Vagina (tissue), 2 donors: ENCODE results near the gene RXFP2.

Experiments used
- CTCF ChIP-seq, 3 experiments: fragments of 450-650 bp in 2 of 3; fragments of 200-600 bp in 1 of 3; sonication (generic) in 1 of 3; IDR thresholded peaks; one replicate each; pipeline ENCODE4 v1.5.1; 2017 to 2019; ENCODE audit warnings: antibody characterized with exemption in 3 of 3, mild to moderate bottlenecking in 2 of 3, moderate library complexity in 2 of 3
- POLR2A ChIP-seq, 2 donors: fragments of 450-650 bp; IDR thresholded peaks; one replicate each; pipeline ENCODE4 v1.6.1; 2017; ENCODE audit warnings: antibody characterized with exemption in 2 of 2, mild to moderate bottlenecking in 2 of 2, moderate library complexity in 2 of 2
- POLR2AphosphoS5 ChIP-seq, 2 donors: sonication (generic); formaldehyde crosslinking; IDR thresholded peaks; one replicate each; pipeline ENCODE4 v1.9.0; 2017; ENCODE audit warnings: antibody characterized with exemption in 2 of 2, mild to moderate bottlenecking in 2 of 2, low read depth in 1 of 2; ENCODE audit not compliant: insufficient read depth in 1 of 2

- TF ChIP-seq CTCF (IDR thresholded peaks at IDR 0.05) (no peak), POLR2A (IDR thresholded peaks at IDR 0.05) (no peak), POLR2AphosphoS5 (IDR thresholded peaks at IDR 0.05; ENCODE audit: insufficient read depth in 1 of 2, low read depth in 1 of 2) (no peak)
Measured at GRCh38 chr13:31826521-31826920, 87.2 kb downstream of the RXFP2 start.
